Heart left ventricle (tissue), 16 donors: ENCODE results near the gene XDH. TPM values are rescaled to one million over a fixed set of nuclear protein-coding genes. Genes with fewer than 3 reads are reported as not detected.

ENCODE experiments used
- ATAC-seq, 4 donors: fragments of 200-7000 bp; cut with Tn5 transposase; one replicate each; pipeline ENCODE4 v1.9.1; 2020 to 2022; ENCODE audit warnings: moderate library complexity in 4 of 4, mild to moderate bottlenecking in 3 of 4, moderate number of reproducible peaks in 1 of 4
- DNase-seq, 5 donors: peaks; one replicate each; pipeline ENCODE4 v3.0.0-alpha.2; 2020
- H3K27ac ChIP-seq, 12 donors: fragments of 200-600 bp; sonication (generic) in 4 of 12; one replicate each; pipeline versions ENCODE4 v1.5.0 to v1.8.0; 2016 to 2022; ENCODE audit warnings: mild to moderate bottlenecking in 2 of 12
- H3K27me3 ChIP-seq, 9 donors: fragments of 200-600 bp; sonication (generic) in 2 of 9; one replicate each; pipeline versions ENCODE4 v1.5.1 to v1.8.0; 2016 to 2022; ENCODE audit warnings: mild to moderate bottlenecking in 3 of 9
- H3K36me3 ChIP-seq, 9 donors: fragments of 200-600 bp; sonication (generic) in 2 of 9; one replicate each; pipeline versions ENCODE4 v1.5.0 to v1.8.0; 2018 to 2022; ENCODE audit warnings: mild to moderate bottlenecking in 2 of 9
- H3K4me1 ChIP-seq, 12 donors: fragments of 200-600 bp; sonication (generic) in 4 of 12; one replicate each; pipeline versions ENCODE4 v1.5.0 to v1.8.0; 2016 to 2022; ENCODE audit warnings: mild to moderate bottlenecking in 3 of 12
- H3K4me3 ChIP-seq, 12 donors: fragments of 200-600 bp; sonication (generic) in 4 of 12; one replicate each; pipeline versions ENCODE4 v1.5.0 to v1.8.0; 2017 to 2022; ENCODE audit warnings: mild to moderate bottlenecking in 9 of 12, moderate library complexity in 4 of 12
- H3K9me3 ChIP-seq, 12 donors: fragments of 200-600 bp; sonication (generic) in 4 of 12; one replicate each; pipeline versions ENCODE4 v1.5.0 to v1.8.0; 2016 to 2022; ENCODE audit warnings: mild to moderate bottlenecking in 1 of 12
- CTCF ChIP-seq, 12 donors: fragments of 200-600 bp; sonication (generic) in 4 of 12; IDR thresholded peaks; one replicate each; pipeline versions ENCODE4 v1.5.0 to v1.8.0; 2018 to 2022; ENCODE audit warnings: antibody characterized with exemption in 12 of 12, mild to moderate bottlenecking in 5 of 12
- POLR2A ChIP-seq, 2 donors: fragments of 450-650 bp; IDR thresholded peaks; one replicate each; pipeline ENCODE4 v1.6.1; 2017; ENCODE audit warnings: antibody characterized with exemption in 2 of 2, mild to moderate bottlenecking in 2 of 2, moderate library complexity in 2 of 2
- WGBS, 4 donors: extraction: QIAGEN DNeasy Blood & Tissue Kit in 2 of 4; methylation state at CpG; one replicate each; pipeline versions ENCODE4 v1.1.5 to v1.1.7; 2013 to 2018; 5-methylcytosine and 5-hydroxymethylcytosine counted together
- intact Hi-C, 10 donors: fragments of 100-400 bp; cut with DNase I; formaldehyde crosslinking; loops; one replicate each; pipeline versions ENCODE4 v1.11.1 to v1.14.2; 2022
- polyA plus RNA-seq, 2 donors: library from polyadenylated mRNA; stranded (reverse); fragments of 200-250 nt; gene quantifications; one replicate each; pipeline ENCODE4 v1.2.3, GENCODE V29; 2013
- total RNA-seq, 9 donors: library from RNA; depleted of rRNA in 2 of 9; stranded (reverse); fragments of >200 nt in 2 of 9; fragmentation: NEBNext Ultra II Directional in 3 of 9; extraction: Animal tissue kit (Norgen Biotek cat#: 25700) in 3 of 9; gene quantifications; one replicate each; pipeline versions ENCODE4 v1.1.0 to v1.2.4, GENCODE V29; 2016 to 2023
- donor health status: ischemic (EF 13 %, LVEDD 7.1; RV severe dilation, severe dysfunction).
- donor health status: healthy with polysubstance abuse.
- donor health status: DM: no; HTN: yes; CAD: no.
- donor health status: DM: no; HTN: no; CAD: no.
- donor health status: ischemic (EF 25% LVEDD 6.9; RV normal size, moderate dysfunction).
- donor health status: ischemic (EF 25% LVEDD 5.7; RV mildly dilated, moderate dysfunction).
- donor health status: healthy.
- donor health status: DM: yes; HTN: yes; CAD: no.
- donor health status: ischemic (EF 35%, LVEDD 5.7; RV mildly dilated, moderate dysfunction).
- donor health status: nonischemic (EF 11% LVEDD 7.7; RV severe dilation, severe dysfunction).
- donor health status: DM: yes; HTN: yes; CAD: no.
- donor health status: PGD.
- donor health status: ischemic (EF 29% LVEDD 5.4; RV normal size, mild dysfunction).
- donor health status: nonischemic (EF 23%, LVEDD 6.1; RV moderate dilation, normal function).

Gene XDH
- total and polyA plus RNA-seq, 11 donors = 0.06 to 0.08 TPM; not detected in 9

- Histone ChIP-seq H3K27ac (no peak overlapping the region), H3K4me1 (no peaks in the 10 kb centered on the region), H3K4me3 (no peak overlapping the region), H3K36me3 (no peaks in the 10 kb centered on the region), H3K9me3 (no peaks in the 10 kb centered on the region), H3K27me3 (no peaks in the 10 kb centered on the region)
- ATAC-seq = no peak
- DNase-seq = no peak
- 83 to 100% (median 89%) methylated on average over 4 of the region's 4 CpGs for WGBS, 4 donors
- intact Hi-C loops = no loop called here
- TF ChIP-seq CTCF (IDR thresholded peaks at IDR 0.05) (no peak), POLR2A (IDR thresholded peaks at IDR 0.05) (no peak)
Observed at GRCh38 chr2:31344447-31344846, 70.1 kb downstream of the XDH start.

- H3K27ac ChIP-seq = no peak overlapping the region
- intact Hi-C loops = no loop called here
- TF ChIP-seq POLR2A (IDR thresholded peaks at IDR 0.05) (no peak), CTCF (IDR thresholded peaks at IDR 0.05) (no peak)
- H3K27me3 ChIP-seq = no peaks in the 10 kb centered on the region
- H3K36me3 ChIP-seq = no peaks in the 10 kb centered on the region
- 83 to 88% (median 85%) methylated on average over 6 of the region's 6 CpGs for WGBS, 4 donors
- ATAC-seq (no peak), DNase-seq (no peak)
- no peaks in the 10 kb centered on the region for H3K4me1 ChIP-seq
- no peak overlapping the region for H3K4me3 ChIP-seq
- H3K9me3 ChIP-seq = no peaks in the 10 kb centered on the region
Observed at GRCh38 chr2:31341351-31341750, 73.2 kb downstream of the XDH start.

- no peak overlapping the region for H3K27ac ChIP-seq
- intact Hi-C loops = loop anchor here in 7 of 10 donors (5.0 to 10.0 kb wide), 8 partner anchors 105 to 1175 kb away; partner anchors contain the start of genes EHD3 (in 2 of the 7) and GALNT14 (in 1 of the 7)
- no peak for TF ChIP-seq POLR2A (IDR thresholded peaks at IDR 0.05)
- TF ChIP-seq CTCF (IDR thresholded peaks at IDR 0.05) = no peak
- ATAC-seq = no peak
- no peaks in the 10 kb centered on the region for H3K4me1 ChIP-seq
- H3K9me3 ChIP-seq = no peaks in the 10 kb centered on the region
- WGBS, 4 donors = 84 to 94% (median 92%) methylated on average over 9 of the region's 9 CpGs
- H3K27me3 ChIP-seq = no peaks in the 10 kb centered on the region
- DNase-seq = no peak
- no peak overlapping the region for H3K4me3 ChIP-seq
- no peaks in the 10 kb centered on the region for H3K36me3 ChIP-seq
Observed at GRCh38 chr2:31339696-31340095, 74.8 kb downstream of the XDH start.

- no peak for ATAC-seq
- no peak for DNase-seq
- Histone ChIP-seq H3K4me3 (no peak overlapping the region), H3K27me3 (no peaks in the 10 kb centered on the region), H3K36me3 (no peaks in the 10 kb centered on the region), H3K9me3 (no peaks in the 10 kb centered on the region), H3K27ac (no peak overlapping the region), H3K4me1 (no peaks in the 10 kb centered on the region)
- no peak for TF ChIP-seq CTCF (IDR thresholded peaks at IDR 0.05)
- TF ChIP-seq POLR2A (IDR thresholded peaks at IDR 0.05) = no peak
- 80 to 84% (median 82%) methylated on average over 6 of the region's 6 CpGs for WGBS, 4 donors
- intact Hi-C loops = loop anchor here in 7 of 10 donors (5.0 to 10.0 kb wide), 8 partner anchors 103 to 1173 kb away; partner anchors contain the start of genes EHD3 (in 2 of the 7) and GALNT14 (in 1 of the 7)
Observed at GRCh38 chr2:31337860-31338259, 76.7 kb downstream of the XDH start.
